Bronchial epithelial cell (primary cell): Measurements from ENCODE around the gene FGF18. TPM values are rescaled to one million over a fixed set of nuclear protein-coding genes. Genes with fewer than 3 reads are reported as not detected.
"Not testable (repeated sequence)": the region's sequence is repeated elsewhere in the genome, so short reads cannot be mapped to it uniquely, and the experiment has no call there.

ENCODE experiments used
- DNase-seq: peaks from one replicate; pipeline ENCODE4 v3.0.0-alpha.2; 2010; ENCODE audit warnings: low read depth
- FAIRE-seq: peaks from 2 replicates; lab custom pipeline; 2011; peaks lifted over from hg19 to GRCh38; lab: Jason Lieb, UNC
- H3K27me3 ChIP-seq: 2 replicates; pipeline ENCODE4 v1.5.1; 2011; ENCODE audit warnings: low read length; ENCODE audit not compliant: control insufficient read depth, insufficient read depth
- H3K36me3 ChIP-seq: 2 replicates; pipeline ENCODE4 v1.5.1; 2011; ENCODE audit warnings: low read length; ENCODE audit not compliant: control insufficient read depth, insufficient read depth
- H3K4me3 ChIP-seq: 2 replicates; pipeline ENCODE4 v1.5.1; 2011; ENCODE audit warnings: mild to moderate bottlenecking, low read depth, low read length, control low read depth
- total RNA-seq: library from RNA; depleted of rRNA; stranded (reverse); fragments of >200 nt; gene quantifications from 2 replicates; pipeline ENCODE4 v1.2.1, GENCODE V29; 2014
- TF ChIP-seq, protein P1 (sequence below): IDR thresholded peaks from 2 replicates; pipeline ENCODE4 v1.5.1; 2011; ENCODE audit warnings: mild to moderate bottlenecking, moderate library complexity, low read length, control low read depth, inconsistent platforms; ENCODE audit not compliant: insufficient read depth, severe bottlenecking

Gene FGF18
- total RNA-seq, 1 donor from 2014 or later, result not detected

DNA sequence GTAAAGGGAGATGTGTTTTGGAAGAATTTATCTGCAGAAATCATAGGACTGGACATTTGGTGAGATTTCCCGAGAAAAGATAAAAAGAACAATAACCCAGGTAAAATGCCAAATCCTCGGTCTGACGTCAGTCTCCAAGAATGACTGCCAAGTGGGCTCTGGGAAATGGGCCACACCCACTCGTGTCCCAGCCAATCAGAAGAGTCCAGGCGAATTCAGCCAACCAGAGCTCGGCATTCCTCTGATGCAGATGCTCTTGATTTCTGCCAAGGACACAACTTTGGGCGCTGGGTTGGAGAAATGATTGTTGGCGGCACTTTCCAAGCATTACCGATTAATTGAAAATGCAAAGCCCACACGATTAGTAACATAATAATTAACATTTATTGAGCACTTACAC, 73.3 kb downstream of the FGF18 start:
- H3K36me3 ChIP-seq, result no peaks in the 10 kb centered on the region
- no peak for FAIRE-seq
- H3K27me3 ChIP-seq, result no peaks in the 10 kb centered on the region
- TF ChIP-seq, protein P1, sequence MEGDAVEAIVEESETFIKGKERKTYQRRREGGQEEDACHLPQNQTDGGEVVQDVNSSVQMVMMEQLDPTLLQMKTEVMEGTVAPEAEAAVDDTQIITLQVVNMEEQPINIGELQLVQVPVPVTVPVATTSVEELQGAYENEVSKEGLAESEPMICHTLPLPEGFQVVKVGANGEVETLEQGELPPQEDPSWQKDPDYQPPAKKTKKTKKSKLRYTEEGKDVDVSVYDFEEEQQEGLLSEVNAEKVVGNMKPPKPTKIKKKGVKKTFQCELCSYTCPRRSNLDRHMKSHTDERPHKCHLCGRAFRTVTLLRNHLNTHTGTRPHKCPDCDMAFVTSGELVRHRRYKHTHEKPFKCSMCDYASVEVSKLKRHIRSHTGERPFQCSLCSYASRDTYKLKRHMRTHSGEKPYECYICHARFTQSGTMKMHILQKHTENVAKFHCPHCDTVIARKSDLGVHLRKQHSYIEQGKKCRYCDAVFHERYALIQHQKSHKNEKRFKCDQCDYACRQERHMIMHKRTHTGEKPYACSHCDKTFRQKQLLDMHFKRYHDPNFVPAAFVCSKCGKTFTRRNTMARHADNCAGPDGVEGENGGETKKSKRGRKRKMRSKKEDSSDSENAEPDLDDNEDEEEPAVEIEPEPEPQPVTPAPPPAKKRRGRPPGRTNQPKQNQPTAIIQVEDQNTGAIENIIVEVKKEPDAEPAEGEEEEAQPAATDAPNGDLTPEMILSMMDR, result no peak
- no peak overlapping the region for H3K4me3 ChIP-seq
- DNase-seq, result no peak

DNA sequence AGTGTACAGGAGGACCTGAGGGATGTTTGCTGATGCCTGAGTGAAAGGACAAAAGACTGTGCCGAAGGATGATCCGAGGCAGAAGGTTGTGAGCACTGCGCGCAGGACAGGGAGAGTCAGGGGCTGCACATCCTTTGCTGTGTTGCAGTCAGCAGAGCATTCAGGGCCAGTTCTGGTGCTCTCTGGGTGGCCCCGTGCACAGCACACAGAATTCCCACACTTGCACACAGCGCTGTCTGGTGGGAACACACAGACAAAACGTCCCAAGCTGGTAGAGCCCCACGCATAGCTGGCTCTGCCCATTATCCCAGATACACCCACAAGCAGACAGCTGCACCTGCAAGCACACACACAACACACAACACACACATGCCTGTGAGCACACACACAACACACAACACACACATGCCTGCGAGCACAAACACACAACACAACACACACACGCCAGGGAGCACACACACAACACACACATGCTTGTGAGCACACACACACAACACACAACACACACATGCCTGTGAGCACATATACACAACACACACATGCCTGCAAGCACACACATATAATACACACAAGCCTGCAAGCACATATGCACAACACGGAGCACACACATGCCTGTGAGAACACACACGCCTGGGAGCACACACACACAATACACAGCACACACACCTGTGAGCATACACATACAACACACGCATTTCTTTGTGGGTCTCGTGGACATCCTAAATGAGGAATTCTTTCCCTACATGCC, 74.4 kb downstream of the FGF18 start:
- TF ChIP-seq, protein P1, result no peak
- DNase-seq (no peak), FAIRE-seq (no peak)
- Histone ChIP-seq H3K36me3 (no peaks in the 10 kb centered on the region), H3K4me3 (no peak overlapping the region), H3K27me3 (no peaks in the 10 kb centered on the region)

DNA sequence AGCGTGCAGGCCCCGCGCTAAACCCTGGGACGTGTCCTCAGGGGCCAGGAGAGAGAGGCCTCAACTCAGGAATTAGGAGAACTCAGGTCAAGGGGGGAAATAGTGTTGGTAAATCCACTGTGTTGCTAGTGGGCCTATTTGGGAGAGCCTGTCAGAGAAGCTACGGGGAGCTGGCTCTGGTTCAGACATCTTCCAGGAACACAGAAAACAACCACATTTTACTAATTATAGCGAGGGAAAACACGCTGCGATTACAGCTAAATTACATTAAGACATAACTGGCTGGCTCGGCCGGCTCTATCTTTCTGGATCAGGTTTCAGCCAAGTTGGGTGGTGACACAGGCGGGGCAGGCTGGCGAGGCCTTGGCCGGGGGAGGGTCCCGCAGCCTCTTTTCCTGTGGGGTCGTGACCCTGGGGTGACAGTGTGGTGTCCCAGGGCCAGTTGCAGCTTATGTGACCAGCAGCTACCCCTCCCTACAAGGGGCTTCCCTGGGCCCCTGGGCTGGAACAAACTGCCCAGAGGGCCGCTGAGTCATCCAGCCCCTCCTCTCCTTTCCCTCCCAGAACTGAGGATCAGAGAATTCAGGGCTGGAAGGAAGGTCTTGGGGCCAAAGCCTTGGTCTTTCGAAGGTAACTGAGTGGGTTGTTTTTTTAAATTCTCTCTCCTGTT, 75.1 kb downstream of the FGF18 start:
- DNase-seq, result peak; percentile 21
- Histone ChIP-seq H3K4me3 (no peak overlapping the region), H3K36me3 (no peaks in the 10 kb centered on the region), H3K27me3 (peaks cover 2% of the 10 kb centered on the region)
- TF ChIP-seq, protein P1, result no peak
- FAIRE-seq, result no peak

DNA sequence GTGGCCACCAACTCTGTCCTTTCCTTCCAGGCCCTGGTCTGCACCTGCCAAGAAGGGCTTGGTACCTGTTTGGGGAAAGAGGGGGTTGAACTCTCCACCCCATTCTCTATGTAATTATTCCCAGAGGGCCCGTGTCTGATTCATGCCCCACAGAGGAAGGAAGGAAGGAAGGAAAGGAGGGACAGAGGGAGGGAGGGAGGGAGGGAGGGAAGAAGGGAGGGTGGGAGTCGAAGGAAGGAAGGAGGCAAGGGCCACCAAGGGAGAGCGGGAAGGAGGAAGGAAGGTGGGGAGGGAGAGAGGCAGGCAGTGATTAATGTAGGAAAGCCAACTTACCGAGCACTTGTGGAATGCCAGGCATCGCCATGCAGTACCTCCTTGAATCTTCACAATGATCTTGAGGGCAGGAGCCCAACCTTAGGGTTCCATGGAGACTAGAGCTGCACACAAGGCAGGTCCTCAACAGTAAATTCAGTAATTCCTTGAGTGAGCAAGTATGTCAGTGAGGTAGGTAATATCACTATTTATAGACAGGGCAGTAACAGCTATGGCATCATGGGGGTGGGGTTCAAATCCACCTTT, 75.8 kb downstream of the FGF18 start:
- no peak for DNase-seq
- TF ChIP-seq, protein P1, result no peak
- Histone ChIP-seq H3K27me3 (peaks cover 2% of the 10 kb centered on the region), H3K4me3 (no peak overlapping the region), H3K36me3 (no peaks in the 10 kb centered on the region)
- no peak for FAIRE-seq

DNA sequence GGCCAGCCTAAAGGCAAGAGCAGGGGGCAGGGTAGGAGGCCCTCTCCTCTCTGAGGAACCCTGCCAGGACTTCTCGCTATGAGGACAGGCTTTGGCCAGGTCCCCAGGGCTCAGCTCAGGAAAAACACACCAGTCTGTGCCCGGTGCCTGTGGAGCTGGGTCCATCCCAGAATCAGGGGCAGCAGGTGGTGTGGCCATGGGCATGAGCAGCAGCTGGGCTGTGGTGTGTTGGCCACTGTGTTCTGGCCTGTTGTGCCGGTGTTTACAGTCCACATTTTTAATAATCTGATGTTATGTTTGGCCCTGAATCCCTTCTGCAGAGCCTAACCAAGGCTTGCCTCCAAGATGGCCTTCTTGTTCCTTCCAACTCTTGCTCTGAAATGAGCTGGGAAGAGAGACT, 77.0 kb downstream of the FGF18 start:
- FAIRE-seq (no peak), DNase-seq (no peak)
- TF ChIP-seq, protein P1, result no peak
- H3K36me3 ChIP-seq, result no peaks in the 10 kb centered on the region
- H3K27me3 ChIP-seq, result peaks cover 2% of the 10 kb centered on the region
- no peak overlapping the region for H3K4me3 ChIP-seq

DNA sequence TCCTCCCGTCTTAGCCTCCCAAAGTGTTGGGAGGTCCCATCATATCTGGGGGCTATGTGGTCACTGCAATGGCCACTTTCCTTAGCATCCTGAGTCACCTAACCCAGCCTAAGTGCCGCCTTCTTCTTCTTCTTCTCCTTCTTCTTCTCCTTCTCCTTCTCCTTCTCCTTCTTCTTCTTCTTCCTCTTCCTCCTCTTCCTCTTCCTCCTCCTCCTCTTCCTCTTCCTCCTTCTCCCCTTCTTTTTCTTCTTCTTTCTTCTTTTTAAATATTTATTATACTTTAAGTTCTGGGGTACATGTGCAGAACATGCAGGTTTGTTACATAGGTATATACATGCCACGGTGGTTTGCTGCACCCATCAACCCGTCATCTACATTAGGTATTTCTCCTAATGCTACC, 78.0 kb downstream of the FGF18 start:
- H3K27me3 ChIP-seq, H3K4me3 ChIP-seq, DNase-seq, FAIRE-seq, H3K36me3 ChIP-seq: not testable (repeated sequence)
